K562 (cell line): ENCODE results near the gene NIPAL3. TPM values are rescaled to one million over a fixed set of nuclear protein-coding genes. Genes with fewer than 3 reads are reported as not detected.

Source experiments
- ATAC-seq: fragments of 200-7000 bp; cut with Tn5 transposase; 3 replicates; pipeline ENCODE4 v1.9.1; 2020; ENCODE audit warnings: moderate library complexity
- BruUV-seq: library from RNA; stranded (reverse); fragments of 400-500 nt; replicated peaks from 2 replicates; lab custom pipeline; 2021; lab: Mats Ljungman, UMichigan
- CTCF ChIA-PET: fragments of 300-600 bp; formaldehyde crosslinking; extraction: SDS; loops from one replicate; lab custom pipeline; 2021; ENCODE audit warnings: low intra/inter-chr PET ratio; lab: Yijun Ruan, JAX
- POLR2A ChIA-PET: fragments of 300-600, 350-650 bp; sonication (Branson Sonifier 250); formaldehyde crosslinking; extraction: SDS; loops from one replicate; lab custom pipeline; 2021; ENCODE audit warnings: antibody characterized with exemption, inconsistent platforms; lab: Yijun Ruan, JAX
- DNase-seq, 4 experiments: peaks; one replicate each; pipeline versions ENCODE4 v3.0.0 to v3.0.0-alpha.2; 2011 to 2018; ENCODE audit warnings: low spot score in 3 of 4, mixed read lengths in 3 of 4; ENCODE audit errors: extremely low read depth in 1 of 4
- FAIRE-seq: peaks from 2 replicates; lab custom pipeline; 2011; peaks lifted over from hg19 to GRCh38; lab: Jason Lieb, UNC
- H2AFZ ChIP-seq: 2 replicates; pipeline ENCODE4 v1.6.0; 2011; ENCODE audit warnings: low read depth, low read length, control low read depth, inconsistent platforms
- H3K27ac ChIP-seq: fragments of 200-600 bp; 3 replicates; pipeline ENCODE4 v1.8.0; 2011; ENCODE audit warnings: low read depth, mild to moderate bottlenecking, control low read depth, inconsistent platforms, low read length, moderate library complexity, mixed read lengths; ENCODE audit errors: extremely low read depth
- H3K27me3 ChIP-seq, 2 experiments: fragments of 300-600 bp in 1 of 2; 2 replicates in 1 of 2; 3 replicates in 1 of 2; pipeline versions ENCODE4 v1.6.0 to v1.8.0; 2011; ENCODE audit warnings: inconsistent platforms in 2 of 2, low read length in 2 of 2, mild to moderate bottlenecking in 1 of 2, mixed read lengths in 1 of 2, moderate library complexity in 1 of 2; ENCODE audit not compliant: control insufficient read depth in 2 of 2, insufficient read depth in 2 of 2
- H3K36me3 ChIP-seq: fragments of 300-600 bp; 3 replicates; pipeline ENCODE4 v1.8.0; 2011; ENCODE audit warnings: mild to moderate bottlenecking, low read length, inconsistent platforms; ENCODE audit not compliant: control insufficient read depth, insufficient read depth
- H3K4me1 ChIP-seq, 2 experiments: fragments of 200-600 bp in 1 of 2; replicated peaks in 1 of 2; 2 replicates in 1 of 2; 3 replicates in 1 of 2; pipeline versions ENCODE4 v1.5.1 to v1.8.0; 2011; ENCODE audit warnings: inconsistent platforms in 2 of 2, low read length in 2 of 2, mild to moderate bottlenecking in 1 of 2, mixed read lengths in 1 of 2, moderate library complexity in 1 of 2; ENCODE audit not compliant: control insufficient read depth in 2 of 2, insufficient read depth in 2 of 2
- H3K4me2 ChIP-seq: 2 replicates; pipeline ENCODE4 v1.6.1; 2011; ENCODE audit warnings: low read length, control low read depth, inconsistent platforms, mixed read lengths; ENCODE audit not compliant: insufficient read depth
- H3K4me3 ChIP-seq: fragments of 200-600 bp; sonication (generic), shearing (Covaris generic); 2 replicates; pipeline ENCODE4 v1.5.1; 2016; ENCODE audit warnings: control low read depth, inconsistent platforms
- H3K79me2 ChIP-seq: fragments of 200-600 bp; 3 replicates; pipeline ENCODE4 v1.8.0; 2011; ENCODE audit warnings: low read length, inconsistent platforms; ENCODE audit not compliant: control insufficient read depth, insufficient read depth
- H3K9ac ChIP-seq, 2 experiments: 2 replicates each; pipeline versions ENCODE4 v1.6.0 to v1.6.1; 2011; ENCODE audit warnings: low read depth in 2 of 2, low read length in 2 of 2, control low read depth in 1 of 2, inconsistent platforms in 1 of 2, mild to moderate bottlenecking in 1 of 2, mixed read lengths in 1 of 2; ENCODE audit not compliant: insufficient read depth in 1 of 2
- H3K9me1 ChIP-seq: one replicate; pipeline ENCODE4 v1.6.0; 2011; ENCODE audit warnings: inconsistent platforms, mild to moderate bottlenecking, low read length, moderate library complexity; ENCODE audit not compliant: control insufficient read depth, insufficient read depth
- H3K9me3 ChIP-seq: replicated peaks from 2 replicates; pipeline ENCODE4 v1.5.1; 2011; ENCODE audit warnings: low read depth, low read length, inconsistent platforms; ENCODE audit not compliant: control insufficient read depth, insufficient read depth
- H4K20me1 ChIP-seq: replicated peaks from 2 replicates; pipeline ENCODE4 v1.6.1; 2011; ENCODE audit warnings: low read length, inconsistent platforms, mixed read lengths; ENCODE audit not compliant: control insufficient read depth, insufficient read depth
- ETS2 ChIP-seq: IDR thresholded peaks from 2 replicates; pipeline ENCODE4 v1.6.1; 2016; ENCODE audit warnings: borderline replicate concordance, missing genetic modification characterization, mild to moderate bottlenecking, moderate library complexity, missing compliant biosample characterization; ENCODE audit not compliant: poor library complexity, severe bottlenecking
- KDM4B ChIP-seq, 2 experiments: fragments of 450-650 bp in 1 of 2; sonication (generic) in 1 of 2; IDR thresholded peaks; 2 replicates each; pipeline ENCODE4 v1.6.1; 2016 to 2017; ENCODE audit warnings: borderline replicate concordance in 2 of 2, antibody characterized with exemption in 1 of 2, low read depth in 1 of 2, mild to moderate bottlenecking in 1 of 2
- PHF8 ChIP-seq: fragments of 200-600 bp; sonication (generic); IDR thresholded peaks from 2 replicates; pipeline ENCODE4 v1.6.1; 2012; ENCODE audit warnings: mixed run types, mild to moderate bottlenecking, inconsistent platforms, low read length, moderate library complexity, borderline replicate concordance
- RBM25 ChIP-seq: fragments of 200-400 bp; formaldehyde crosslinking; IDR thresholded peaks from 2 replicates; pipeline ENCODE4 v1.6.1; 2018; ENCODE audit warnings: low read length, low read depth, moderate library complexity; ENCODE audit not compliant: severe bottlenecking
- TEAD4 ChIP-seq, 2 experiments: sonication (generic) in 1 of 2; formaldehyde crosslinking in 1 of 2; IDR thresholded peaks; 2 replicates each; pipeline versions ENCODE4 v1.6.1 to v1.8.0; 2012 to 2022; ENCODE audit warnings: borderline replicate concordance in 1 of 2, inconsistent platforms in 1 of 2, low read length in 1 of 2, mild to moderate bottlenecking in 1 of 2, missing genetic modification reagents in 1 of 2
- ZNF174 ChIP-seq: fragments of 250-450 bp; sonication (Bioruptor Pico); IDR thresholded peaks from 2 replicates; pipeline ENCODE4 v1.4.0; 2020; ENCODE audit warnings: mild to moderate bottlenecking
- WGBS: fragments of 100-300 bp; shearing (Covaris generic); methylation state at CpG from one replicate; pipeline ENCODE4 v1.1.6; 2016; ENCODE audit warnings: low coverage, mixed read lengths; ENCODE audit not compliant: insufficient coverage; ENCODE audit errors: missing lambda C conversion rate; 5-methylcytosine and 5-hydroxymethylcytosine counted together
- in situ Hi-C: fragments of 300-500 bp; cut with MboI; formaldehyde crosslinking; loops from 4 replicates; pipeline ENCODE4 v1.15.0; 2018; ENCODE audit warnings: inconsistent platforms, mixed read lengths
- intact Hi-C: fragments of 100-400 bp; cut with micrococcal nuclease; formaldehyde crosslinking; loops from 2 replicates; pipeline ENCODE4 v1.14.2; 2022
- polyA plus RNA-seq, 8 experiments: library from polyadenylated mRNA; depleted of rRNA in 4 of 8; stranded (reverse) in 5 of 8; unstranded in 3 of 8; fragments of >200 nt; fragmentation: Nextera tagmentation in 2 of 8; fragmentation: Illumina TruSeq in 1 of 8; extraction: Ambion mirVana in 2 of 8; extraction: Trizol in 1 of 8; gene quantifications; 2 replicates each; pipeline versions ENCODE4 v1.2.1 to v1.2.3, GENCODE V29; 2011 to 2014; ENCODE audit warnings: inconsistent platforms in 1 of 8, missing spikeins in 1 of 8
- total RNA-seq, 7 experiments: library from RNA; depleted of rRNA in 6 of 7; stranded (reverse); fragments of >200 nt in 6 of 7; fragmentation: Illumina TruSeq in 2 of 7; extraction: Trizol in 2 of 7; gene quantifications; 2 replicates each; pipeline versions ENCODE4 v1.2.1 to v1.2.3, GENCODE V29; 2011 to 2021; ENCODE audit warnings: low replicate concordance in 1 of 7
- TF ChIP-seq, protein P1 (sequence below): IDR thresholded peaks from 3 replicates; pipeline ENCODE4 v1.6.1; 2011; ENCODE audit warnings: borderline replicate concordance, mild to moderate bottlenecking, moderate library complexity; ENCODE audit not compliant: insufficient read length; ENCODE audit errors: extremely low read depth
- TF ChIP-seq, protein P2 (sequence below): fragments of 450-650 bp; formaldehyde crosslinking; IDR thresholded peaks from 2 replicates; pipeline ENCODE4 v1.4.0; 2022; ENCODE audit warnings: missing genetic modification characterization
- TF ChIP-seq, protein P3 (sequence below): fragments of 450-650 bp; IDR thresholded peaks from 2 replicates; pipeline ENCODE4 v1.6.1; 2016

Gene NIPAL3
- total and polyA plus RNA-seq, 9 of the 15 experiments (the other 6 are each of a cell fraction or from before 2014, with no cell fraction given): 10.5 to 26.3 (median 16.0) TPM

DNA sequence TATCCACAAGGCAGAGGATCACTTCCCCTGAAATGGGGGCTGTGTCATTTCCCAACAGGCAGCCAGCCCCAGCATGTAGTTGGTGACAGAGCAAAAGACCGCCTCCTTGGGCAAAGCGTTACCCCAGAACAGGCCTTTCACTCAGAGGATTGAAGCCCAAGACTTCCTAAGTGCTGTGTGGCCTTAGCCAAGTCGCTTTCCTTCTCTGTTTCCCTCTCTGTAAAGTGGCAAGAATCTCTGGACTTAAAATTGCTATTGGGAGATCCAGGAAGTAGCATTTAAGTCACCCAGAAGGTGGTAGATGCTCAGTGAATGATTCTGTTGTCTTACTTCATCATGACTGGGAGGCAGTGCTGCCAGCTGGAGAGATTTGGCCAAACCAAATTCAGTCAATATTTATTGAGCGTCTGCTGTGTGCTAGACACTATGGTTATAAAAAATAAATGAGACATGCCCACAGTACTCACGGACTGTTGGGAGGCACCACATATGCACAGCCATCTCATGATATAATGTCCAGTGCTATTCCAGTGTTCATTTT is 35.3 kb downstream of the NIPAL3 start (continued):
- peak; percentile 77 for TF ChIP-seq RBM25
- no peak for TF ChIP-seq ZNF174 (CRISPR knock-in tag)
- TF ChIP-seq TEAD4 (IDR thresholded peaks at IDR 0.05; ENCODE audit: low read length): no peak
- no peak for TF ChIP-seq TEAD4 (CRISPR knock-in tag; IDR thresholded peaks at IDR 0.05; ENCODE audit: borderline replicate concordance)
- no peak for TF ChIP-seq ETS2
- TF ChIP-seq PHF8: no peak

DNA sequence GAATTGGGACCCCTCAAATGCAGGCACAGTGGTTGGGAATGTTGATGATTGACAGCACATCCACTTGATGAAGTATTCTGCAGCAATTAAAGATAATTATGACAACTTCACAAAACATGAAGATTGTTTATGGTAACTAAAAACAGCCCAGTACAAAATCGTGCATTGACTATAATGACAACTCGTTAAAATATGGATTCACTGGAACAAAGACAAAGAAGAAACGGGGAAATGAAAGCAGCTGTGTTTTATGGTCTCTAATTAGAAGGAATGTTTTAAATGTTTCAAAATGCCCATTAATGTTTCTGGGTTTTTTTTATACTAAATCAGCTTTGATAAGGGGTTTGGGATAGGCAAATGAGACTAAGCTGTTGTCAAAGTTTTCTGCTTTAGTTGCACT is 36.1 kb downstream of the NIPAL3 start:
- POLR2A ChIA-PET: interaction anchor here (1.3 kb wide), 1 partner anchor 9 kb away, joined by 3 read pairs; no protein-coding TSS in a partner anchor

More for the DNA sequence above, 36.1 kb downstream of the NIPAL3 start:
- ATAC-seq (no peak), DNase-seq (no peak), FAIRE-seq (no peak)
- Histone ChIP-seq H3K9me3 (no peaks in the 10 kb centered on the region), H3K4me2 (no peak overlapping the region), H3K36me3 (peaks cover 47% of the 10 kb centered on the region), H3K9me1 (no peaks in the 10 kb centered on the region), H3K9ac (no peak overlapping the region), H4K20me1 (no peaks in the 10 kb centered on the region), H3K27ac (no peak overlapping the region), H3K4me3 (no peak overlapping the region), H2AFZ (no peak overlapping the region), H3K4me1 (no peaks in the 10 kb centered on the region; a peak in 1 of 5 replicates), H3K27me3 (no peaks in the 10 kb centered on the region), H3K79me2 (no peaks in the 10 kb centered on the region)
- CTCF ChIA-PET: no interaction called here
- TF ChIP-seq, protein P1, sequence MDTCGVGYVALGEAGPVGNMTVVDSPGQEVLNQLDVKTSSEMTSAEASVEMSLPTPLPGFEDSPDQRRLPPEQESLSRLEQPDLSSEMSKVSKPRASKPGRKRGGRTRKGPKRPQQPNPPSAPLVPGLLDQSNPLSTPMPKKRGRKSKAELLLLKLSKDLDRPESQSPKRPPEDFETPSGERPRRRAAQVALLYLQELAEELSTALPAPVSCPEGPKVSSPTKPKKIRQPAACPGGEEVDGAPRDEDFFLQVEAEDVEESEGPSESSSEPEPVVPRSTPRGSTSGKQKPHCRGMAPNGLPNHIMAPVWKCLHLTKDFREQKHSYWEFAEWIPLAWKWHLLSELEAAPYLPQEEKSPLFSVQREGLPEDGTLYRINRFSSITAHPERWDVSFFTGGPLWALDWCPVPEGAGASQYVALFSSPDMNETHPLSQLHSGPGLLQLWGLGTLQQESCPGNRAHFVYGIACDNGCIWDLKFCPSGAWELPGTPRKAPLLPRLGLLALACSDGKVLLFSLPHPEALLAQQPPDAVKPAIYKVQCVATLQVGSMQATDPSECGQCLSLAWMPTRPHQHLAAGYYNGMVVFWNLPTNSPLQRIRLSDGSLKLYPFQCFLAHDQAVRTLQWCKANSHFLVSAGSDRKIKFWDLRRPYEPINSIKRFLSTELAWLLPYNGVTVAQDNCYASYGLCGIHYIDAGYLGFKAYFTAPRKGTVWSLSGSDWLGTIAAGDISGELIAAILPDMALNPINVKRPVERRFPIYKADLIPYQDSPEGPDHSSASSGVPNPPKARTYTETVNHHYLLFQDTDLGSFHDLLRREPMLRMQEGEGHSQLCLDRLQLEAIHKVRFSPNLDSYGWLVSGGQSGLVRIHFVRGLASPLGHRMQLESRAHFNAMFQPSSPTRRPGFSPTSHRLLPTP: no peak
- TF ChIP-seq, protein P2, sequence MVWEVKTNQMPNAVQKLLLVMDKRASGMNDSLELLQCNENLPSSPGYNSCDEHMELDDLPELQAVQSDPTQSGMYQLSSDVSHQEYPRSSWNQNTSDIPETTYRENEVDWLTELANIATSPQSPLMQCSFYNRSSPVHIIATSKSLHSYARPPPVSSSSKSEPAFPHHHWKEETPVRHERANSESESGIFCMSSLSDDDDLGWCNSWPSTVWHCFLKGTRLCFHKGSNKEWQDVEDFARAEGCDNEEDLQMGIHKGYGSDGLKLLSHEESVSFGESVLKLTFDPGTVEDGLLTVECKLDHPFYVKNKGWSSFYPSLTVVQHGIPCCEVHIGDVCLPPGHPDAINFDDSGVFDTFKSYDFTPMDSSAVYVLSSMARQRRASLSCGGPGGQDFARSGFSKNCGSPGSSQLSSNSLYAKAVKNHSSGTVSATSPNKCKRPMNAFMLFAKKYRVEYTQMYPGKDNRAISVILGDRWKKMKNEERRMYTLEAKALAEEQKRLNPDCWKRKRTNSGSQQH (CRISPR knock-in tag): no peak
- TF ChIP-seq, protein P3, sequence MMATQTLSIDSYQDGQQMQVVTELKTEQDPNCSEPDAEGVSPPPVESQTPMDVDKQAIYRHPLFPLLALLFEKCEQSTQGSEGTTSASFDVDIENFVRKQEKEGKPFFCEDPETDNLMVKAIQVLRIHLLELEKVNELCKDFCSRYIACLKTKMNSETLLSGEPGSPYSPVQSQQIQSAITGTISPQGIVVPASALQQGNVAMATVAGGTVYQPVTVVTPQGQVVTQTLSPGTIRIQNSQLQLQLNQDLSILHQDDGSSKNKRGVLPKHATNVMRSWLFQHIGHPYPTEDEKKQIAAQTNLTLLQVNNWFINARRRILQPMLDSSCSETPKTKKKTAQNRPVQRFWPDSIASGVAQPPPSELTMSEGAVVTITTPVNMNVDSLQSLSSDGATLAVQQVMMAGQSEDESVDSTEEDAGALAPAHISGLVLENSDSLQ: no peak
- no peak for TF ChIP-seq KDM4B (IDR thresholded peaks at IDR 0.05; ENCODE audit: borderline replicate concordance in 2 of 2, low read depth in 1 of 2)
- intact Hi-C loops (no loop called here), in situ Hi-C loops (no loop called here)
- WGBS: 83% methylated on average over 3 of the region's 3 CpGs
- BruUV-seq: no TSS peak
